ENCODE results near the gene SLC51A. TPM values are rescaled to one million over a fixed set of nuclear protein-coding genes. Genes with fewer than 3 reads are reported as not detected.

Gene SLC51A
- total and polyA plus RNA-seq, 9 of the 15 experiments (the other 6 are each of a cell fraction or from before 2014, with no cell fraction given) = 0.35 to 0.38 TPM; not detected in 7

DNA sequence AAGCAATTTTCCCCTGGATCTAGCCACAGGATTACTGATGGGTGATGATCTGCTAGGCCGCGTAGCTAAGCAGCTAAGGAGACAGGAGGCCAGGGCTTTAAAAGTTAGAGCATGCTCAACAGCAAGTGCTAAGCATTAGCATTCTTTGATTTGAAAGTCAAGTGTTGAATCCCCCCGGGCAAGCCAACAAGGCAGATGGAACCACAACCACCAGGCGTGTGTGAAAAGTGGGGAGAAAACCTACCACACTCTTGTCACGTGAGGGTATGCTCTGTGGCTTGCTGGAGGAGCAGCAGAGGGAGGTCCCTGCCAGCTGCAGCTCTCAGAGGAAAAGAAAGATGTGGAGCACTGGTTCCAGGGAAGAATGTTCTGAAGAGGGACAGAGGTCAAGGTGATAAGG lies 20.9 kb downstream of the SLC51A start (continued):
- TF ChIP-seq, protein P1, sequence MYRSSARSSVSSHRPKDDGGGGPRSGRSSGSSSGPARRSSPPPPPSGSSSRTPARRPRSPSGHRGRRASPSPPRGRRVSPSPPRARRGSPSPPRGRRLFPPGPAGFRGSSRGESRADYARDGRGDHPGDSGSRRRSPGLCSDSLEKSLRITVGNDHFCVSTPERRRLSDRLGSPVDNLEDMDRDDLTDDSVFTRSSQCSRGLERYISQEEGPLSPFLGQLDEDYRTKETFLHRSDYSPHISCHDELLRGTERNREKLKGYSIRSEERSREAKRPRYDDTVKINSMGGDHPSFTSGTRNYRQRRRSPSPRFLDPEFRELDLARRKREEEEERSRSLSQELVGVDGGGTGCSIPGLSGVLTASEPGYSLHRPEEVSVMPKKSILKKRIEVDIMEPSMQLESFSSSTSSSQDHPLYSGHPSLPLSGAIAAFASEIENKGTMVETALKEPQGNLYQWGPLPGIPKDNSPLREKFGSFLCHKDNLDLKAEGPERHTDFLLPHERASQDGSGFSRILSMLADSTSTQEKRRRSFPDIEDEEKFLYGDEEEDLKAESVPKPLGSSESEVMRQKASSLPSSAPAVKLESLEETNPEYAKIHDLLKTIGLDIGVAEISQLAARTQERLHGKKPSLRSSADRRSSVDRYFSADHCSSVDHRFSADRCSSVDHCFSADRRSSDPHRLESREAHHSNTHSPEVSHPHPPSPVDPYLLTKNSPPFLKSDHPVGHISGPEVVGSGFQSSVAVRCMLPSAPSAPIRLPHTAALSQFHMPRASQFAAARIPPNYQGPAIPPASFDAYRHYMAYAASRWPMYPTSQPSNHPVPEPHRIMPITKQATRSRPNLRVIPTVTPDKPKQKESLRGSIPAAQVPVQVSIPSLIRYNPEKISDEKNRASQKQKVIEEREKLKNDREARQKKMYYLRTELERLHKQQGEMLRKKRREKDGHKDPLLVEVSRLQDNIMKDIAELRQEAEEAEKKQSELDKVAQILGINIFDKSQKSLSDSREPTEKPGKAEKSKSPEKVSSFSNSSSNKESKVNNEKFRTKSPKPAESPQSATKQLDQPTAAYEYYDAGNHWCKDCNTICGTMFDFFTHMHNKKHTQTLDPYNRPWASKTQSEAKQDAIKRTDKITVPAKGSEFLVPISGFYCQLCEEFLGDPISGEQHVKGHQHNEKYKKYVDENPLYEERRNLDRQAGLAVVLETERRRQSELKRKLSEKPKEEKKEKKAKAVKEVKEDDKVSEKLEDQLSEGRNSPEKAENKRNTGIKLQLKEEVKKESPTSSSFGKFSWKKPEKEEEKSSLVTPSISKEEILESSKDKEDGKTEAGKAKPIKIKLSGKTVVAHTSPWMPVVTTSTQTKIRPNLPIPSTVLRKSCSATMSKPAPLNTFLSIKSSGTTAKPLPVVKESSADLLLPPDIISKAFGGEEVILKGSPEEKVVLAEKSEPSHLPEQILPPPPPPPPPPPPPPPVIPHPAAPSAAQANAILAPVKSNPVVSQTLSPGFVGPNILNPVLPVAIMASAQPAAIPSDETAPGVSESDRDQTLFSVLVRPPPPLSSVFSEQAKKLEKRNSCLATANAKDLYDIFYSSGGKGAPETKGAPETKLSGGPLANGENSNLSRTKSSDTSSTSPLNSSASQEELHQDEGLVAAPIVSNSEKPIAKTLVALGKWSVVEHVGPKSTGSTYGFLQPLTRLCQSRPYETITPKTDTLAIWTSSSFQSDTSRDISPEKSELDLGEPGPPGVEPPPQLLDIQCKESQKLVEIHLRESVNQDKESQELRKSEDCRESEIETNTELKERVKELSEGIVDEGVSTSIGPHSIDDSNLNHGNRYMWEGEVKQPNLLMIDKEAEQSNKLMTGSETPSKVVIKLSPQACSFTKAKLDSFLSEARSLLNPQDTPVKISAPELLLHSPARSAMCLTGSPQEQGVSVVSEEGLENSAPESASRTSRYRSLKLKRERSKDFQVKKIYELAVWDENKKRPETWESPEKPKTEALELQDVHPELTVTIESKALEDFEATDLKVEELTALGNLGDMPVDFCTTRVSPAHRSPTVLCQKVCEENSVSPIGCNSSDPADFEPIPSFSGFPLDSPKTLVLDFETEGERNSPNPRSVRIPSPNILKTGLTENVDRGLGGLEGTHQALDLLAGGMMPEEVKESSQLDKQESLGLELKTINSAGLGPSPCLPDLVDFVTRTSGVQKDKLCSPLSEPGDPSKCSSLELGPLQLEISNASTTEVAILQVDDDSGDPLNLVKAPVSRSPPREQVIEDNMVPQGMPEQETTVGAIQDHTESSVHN (IDR thresholded peaks at IDR 0.05; ENCODE audit: borderline replicate concordance in 1 of 2, low read depth in 1 of 2) = no peak
- no peak for TF ChIP-seq RUNX1 (IDR thresholded peaks at IDR 0.05; ENCODE audit: low read depth)
- TF ChIP-seq BHLHE40 (IDR thresholded peaks at IDR 0.05; ENCODE audit: low read length) = no peak
- no peak for TF ChIP-seq ZNF778 (CRISPR knock-in tag; IDR thresholded peaks at IDR 0.05)
- TF ChIP-seq, protein P2, sequence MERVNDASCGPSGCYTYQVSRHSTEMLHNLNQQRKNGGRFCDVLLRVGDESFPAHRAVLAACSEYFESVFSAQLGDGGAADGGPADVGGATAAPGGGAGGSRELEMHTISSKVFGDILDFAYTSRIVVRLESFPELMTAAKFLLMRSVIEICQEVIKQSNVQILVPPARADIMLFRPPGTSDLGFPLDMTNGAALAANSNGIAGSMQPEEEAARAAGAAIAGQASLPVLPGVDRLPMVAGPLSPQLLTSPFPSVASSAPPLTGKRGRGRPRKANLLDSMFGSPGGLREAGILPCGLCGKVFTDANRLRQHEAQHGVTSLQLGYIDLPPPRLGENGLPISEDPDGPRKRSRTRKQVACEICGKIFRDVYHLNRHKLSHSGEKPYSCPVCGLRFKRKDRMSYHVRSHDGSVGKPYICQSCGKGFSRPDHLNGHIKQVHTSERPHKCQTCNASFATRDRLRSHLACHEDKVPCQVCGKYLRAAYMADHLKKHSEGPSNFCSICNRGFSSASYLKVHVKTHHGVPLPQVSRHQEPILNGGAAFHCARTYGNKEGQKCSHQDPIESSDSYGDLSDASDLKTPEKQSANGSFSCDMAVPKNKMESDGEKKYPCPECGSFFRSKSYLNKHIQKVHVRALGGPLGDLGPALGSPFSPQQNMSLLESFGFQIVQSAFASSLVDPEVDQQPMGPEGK (CRISPR knock-in tag; IDR thresholded peaks at IDR 0.05; ENCODE audit: borderline replicate concordance) = no peak
- no peak for TF ChIP-seq ZZZ3 (IDR thresholded peaks at IDR 0.05)
- no peak for TF ChIP-seq ZNF77 (CRISPR knock-in tag; IDR thresholded peaks at IDR 0.05)
- no peak for TF ChIP-seq ZNF146 (CRISPR knock-in tag; IDR thresholded peaks at IDR 0.05; ENCODE audit: unreplicated experiment)
- no peak for TF ChIP-seq POLR2H (tag; IDR thresholded peaks at IDR 0.05; ENCODE audit: low read depth)

All from K562 (cell line).